NCI-H82 treated with DMSO at 0.1 percent for 48 hours (cell line): ENCODE data around the gene GAS6.
"Not testable (repeated sequence)": the region's sequence is repeated elsewhere in the genome, so short reads cannot be mapped to it uniquely, and the experiment has no call there.

ENCODE experiments used
- DNase-seq: peaks from one replicate; lab custom pipeline; 2025; ENCODE audit not compliant: unreplicated experiment; lab: John Stamatoyannopoulos, UW

Gene GAS6

GRCh38 chr13:113796211-113796963 lies 67.5 kb downstream of the GAS6 start:
- DNase-seq, result no peak

- not testable (repeated sequence) for DNase-seq
Observed at GRCh38 chr13:113795362-113795761, 68.5 kb downstream of the GAS6 start.

GRCh38 chr13:113794764-113795173 lies 69.1 kb downstream of the GAS6 start:
- DNase-seq, result no peak

GRCh38 chr13:113794086-113794485 lies 69.8 kb downstream of the GAS6 start:
- no peak for DNase-seq

- no peak for DNase-seq
Observed at GRCh38 chr13:113793718-113794085, 70.2 kb downstream of the GAS6 start.

- no peak for DNase-seq
Observed at GRCh38 chr13:113792886-113793717, 70.8 kb downstream of the GAS6 start.

GRCh38 chr13:113792236-113792770 lies 71.6 kb downstream of the GAS6 start:
- no peak for DNase-seq

- DNase-seq, result no peak
Observed at GRCh38 chr13:113791761-113792160, 72.1 kb downstream of the GAS6 start.

- no peak for DNase-seq
Observed at GRCh38 chr13:113791226-113791625, 72.7 kb downstream of the GAS6 start.

- not testable (repeated sequence) for DNase-seq
Observed at GRCh38 chr13:113789931-113790330, 73.9 kb downstream of the GAS6 start.

GRCh38 chr13:113789167-113789566 lies 74.7 kb downstream of the GAS6 start:
- DNase-seq, result no peak

- DNase-seq, result no peak
Observed at GRCh38 chr13:113788413-113789135, 75.3 kb downstream of the GAS6 start.

GRCh38 chr13:113787694-113788093 lies 76.2 kb downstream of the GAS6 start:
- DNase-seq, result no peak

- DNase-seq, result no peak
Observed at GRCh38 chr13:113786262-113786841, 77.5 kb downstream of the GAS6 start.

GRCh38 chr13:113785051-113786010 lies 78.5 kb downstream of the GAS6 start:
- no peak for DNase-seq

GRCh38 chr13:113784645-113785024 lies 79.2 kb downstream of the GAS6 start:
- DNase-seq, result no peak

- DNase-seq, result no peak
Observed at GRCh38 chr13:113783966-113784644, 79.8 kb downstream of the GAS6 start.

- DNase-seq, result no peak
Observed at GRCh38 chr13:113783200-113783881, 80.5 kb downstream of the GAS6 start.

- no peak for DNase-seq
Observed at GRCh38 chr13:113782472-113782871, 81.4 kb downstream of the GAS6 start.
